ENCODE data around the gene RPL5.

The RPL5 gene

GRCh38 chr1:92822879-92823278 lies 9.0 kb upstream of the RPL5 start (continued):
- TF ChIP-seq PRDM2 (tag by site-specific recombination; IDR thresholded peaks at IDR 0.05; ENCODE audit: borderline replicate concordance) (no peak), ZIC2 (tag by site-specific recombination; IDR thresholded peaks at IDR 0.05) (no peak), ZNF548 (tag by site-specific recombination; IDR thresholded peaks at IDR 0.05) (no peak), ZNF610 (tag by site-specific recombination; IDR thresholded peaks at IDR 0.05; ENCODE audit: borderline replicate concordance) (no peak), PRDM10 (tag by site-specific recombination; IDR thresholded peaks at IDR 0.05) (0 out of 2 replicates have a peak, but pooled peaks have one; percentile 3), YY1 (tag by site-specific recombination; IDR thresholded peaks at IDR 0.05) (no peak), ZBTB1 (tag by site-specific recombination; IDR thresholded peaks at IDR 0.05) (no peak), ZFP41 (tag by site-specific recombination; IDR thresholded peaks at IDR 0.05; ENCODE audit: borderline replicate concordance) (no peak), ZNF561 (tag by site-specific recombination; IDR thresholded peaks at IDR 0.05; ENCODE audit: borderline replicate concordance) (no peak), BCL11B (tag by site-specific recombination; IDR thresholded peaks at IDR 0.05; ENCODE audit: low read depth) (no peak), GLI4 (tag by site-specific recombination; IDR thresholded peaks at IDR 0.05) (no peak), ZBTB17 (tag by site-specific recombination; IDR thresholded peaks at IDR 0.05) (peak; percentile 55), ZBTB49 (tag by site-specific recombination; IDR thresholded peaks at IDR 0.05; ENCODE audit: low read depth) (no peak), ZNF366 (tag by site-specific recombination; conservative IDR thresholded peaks at IDR 0.05) (no peak)

GRCh38 chr1:92826792-92827191 lies 5.0 kb upstream of the RPL5 start:
- Histone ChIP-seq H3K4me1 (ENCODE audit: control insufficient read depth, insufficient read depth, low read length) (no peaks in the 10 kb centered on the region), H3K36me3 (ENCODE audit: control insufficient read depth in 2 of 2, insufficient read depth in 1 of 2, low read length in 2 of 2) (no peaks in the 10 kb centered on the region), H3K27ac (ENCODE audit: extremely low read depth, low read depth, low read length) (no peak overlapping the region), H3K9me3 (ENCODE audit: control insufficient read depth, insufficient read depth, low read depth, low read length) (no peaks in the 10 kb centered on the region), H3K4me3 (ENCODE audit: low read depth, low read length) (no peak overlapping the region)
- ChIA-PET CTCF (no interaction called here), POLR2A (no interaction called here)
- peak; percentile 67 for TF ChIP-seq ZBTB17 (tag by site-specific recombination; IDR thresholded peaks at IDR 0.05)
- TF ChIP-seq WT1 (tag by site-specific recombination; IDR thresholded peaks at IDR 0.05): peak; percentile 60; the same call in 1 of the 2 replicates
- 0 out of 2 replicates have a peak, but pooled peaks have one; percentile 20 for TF ChIP-seq ZNF335 (tag by site-specific recombination; conservative IDR thresholded peaks at IDR 0.05)
- TF ChIP-seq ZNF843 (tag by site-specific recombination; IDR thresholded peaks at IDR 0.05): no peak
- peak; percentile 51; the same call in 1 of the 2 replicates for TF ChIP-seq ZNF639 (tag by site-specific recombination; IDR thresholded peaks at IDR 0.05)
- TF ChIP-seq KLF8 (tag by site-specific recombination; IDR thresholded peaks at IDR 0.05): peak; percentile 20; the same call in 1 of the 2 replicates
- TF ChIP-seq ZNF350 (tag by site-specific recombination; IDR thresholded peaks at IDR 0.05): no peak
- TF ChIP-seq ZNF692 (tag by site-specific recombination; IDR thresholded peaks at IDR 0.05): 0 out of 2 replicates have a peak, but pooled peaks have one; percentile 16
